ENCODE data around the gene ANKFY1.

Gene ANKFY1

GRCh38 chr17:4188076-4188475 is 75.7 kb downstream of the ANKFY1 start:
- Mint-ChIP-seq H3K27me3 (no peaks in the 10 kb centered on the region), H3K4me3 (no peak overlapping the region), H3K36me3 (peaks cover 26% of the 10 kb centered on the region), H3K27ac (no peak overlapping the region), H3K4me1 (no peaks in the 10 kb centered on the region), H3K9me3 (no peaks in the 10 kb centered on the region)
- no peak for DNase-seq (ENCODE audit: low spot score in 2 of 2)
- no peak for ATAC-seq (ENCODE audit: low read depth)

GRCh38 chr17:4187076-4187475 is 76.7 kb downstream of the ANKFY1 start:
- H3K27me3 Mint-ChIP-seq, result no peaks in the 10 kb centered on the region
- H3K4me1 Mint-ChIP-seq, result no peaks in the 10 kb centered on the region
- H3K4me3 Mint-ChIP-seq, result no peak overlapping the region
- ATAC-seq (ENCODE audit: low read depth) (no peak), DNase-seq (ENCODE audit: low spot score in 2 of 2) (no peak)
- H3K36me3 Mint-ChIP-seq, result peaks cover 26% of the 10 kb centered on the region
- no peak overlapping the region for H3K27ac Mint-ChIP-seq
- H3K9me3 Mint-ChIP-seq, result no peaks in the 10 kb centered on the region

- no peak for DNase-seq (ENCODE audit: low spot score in 2 of 2)
These were observed 77.4 kb downstream of the ANKFY1 start for GRCh38 chr17:4186357-4186881.

GRCh38 chr17:4185656-4186055 is 78.1 kb downstream of the ANKFY1 start:
- H3K36me3 Mint-ChIP-seq, result peaks cover 26% of the 10 kb centered on the region
- H3K4me1 Mint-ChIP-seq, result no peaks in the 10 kb centered on the region
- ATAC-seq (ENCODE audit: low read depth) (no peak), DNase-seq (ENCODE audit: low spot score in 2 of 2) (no peak)
- H3K27ac Mint-ChIP-seq, result no peak overlapping the region
- H3K27me3 Mint-ChIP-seq, result no peaks in the 10 kb centered on the region
- no peaks in the 10 kb centered on the region for H3K9me3 Mint-ChIP-seq
- H3K4me3 Mint-ChIP-seq, result no peak overlapping the region

More at GRCh38 chr17:4186357-4186881, 77.4 kb downstream of the ANKFY1 start:
- Mint-ChIP-seq H3K36me3 (peaks cover 26% of the 10 kb centered on the region), H3K27me3 (no peaks in the 10 kb centered on the region), H3K27ac (no peak overlapping the region), H3K4me3 (no peak overlapping the region), H3K9me3 (no peaks in the 10 kb centered on the region), H3K4me1 (no peaks in the 10 kb centered on the region)
- ATAC-seq (ENCODE audit: low read depth), result no peak

GRCh38 chr17:4184811-4185210 is 79.0 kb downstream of the ANKFY1 start:
- ATAC-seq (ENCODE audit: low read depth) (no peak), DNase-seq (ENCODE audit: low spot score in 2 of 2) (no peak)
- Mint-ChIP-seq H3K4me3 (no peak overlapping the region), H3K27ac (no peak overlapping the region), H3K27me3 (no peaks in the 10 kb centered on the region), H3K36me3 (peaks cover 26% of the 10 kb centered on the region), H3K9me3 (no peaks in the 10 kb centered on the region), H3K4me1 (no peaks in the 10 kb centered on the region)

GRCh38 chr17:4182043-4182442 is 81.7 kb downstream of the ANKFY1 start:
- ATAC-seq (ENCODE audit: low read depth) (no peak), DNase-seq (ENCODE audit: low spot score in 2 of 2) (no peak)
- Mint-ChIP-seq H3K4me1 (no peaks in the 10 kb centered on the region), H3K9me3 (no peaks in the 10 kb centered on the region), H3K4me3 (no peak overlapping the region), H3K36me3 (peaks cover 39% of the 10 kb centered on the region), H3K27ac (no peak overlapping the region), H3K27me3 (no peaks in the 10 kb centered on the region)

- DNase-seq (ENCODE audit: low spot score in 2 of 2) (no peak), ATAC-seq (ENCODE audit: low read depth) (no peak)
- H3K27me3 Mint-ChIP-seq, result no peaks in the 10 kb centered on the region
- no peak overlapping the region for H3K27ac Mint-ChIP-seq
- H3K36me3 Mint-ChIP-seq, result peaks cover 39% of the 10 kb centered on the region
- H3K4me1 Mint-ChIP-seq, result no peaks in the 10 kb centered on the region
- no peaks in the 10 kb centered on the region for H3K9me3 Mint-ChIP-seq
- H3K4me3 Mint-ChIP-seq, result no peak overlapping the region
These were observed 83.0 kb downstream of the ANKFY1 start for GRCh38 chr17:4180791-4181190.

- Mint-ChIP-seq H3K36me3 (peaks cover 46% of the 10 kb centered on the region), H3K27me3 (no peaks in the 10 kb centered on the region), H3K9me3 (no peaks in the 10 kb centered on the region), H3K4me1 (no peaks in the 10 kb centered on the region), H3K4me3 (no peak overlapping the region), H3K27ac (no peak overlapping the region)
- no peak for ATAC-seq (ENCODE audit: low read depth)
- no peak for DNase-seq (ENCODE audit: low spot score in 2 of 2)
These were observed 84.7 kb downstream of the ANKFY1 start for GRCh38 chr17:4179071-4179470.

- no peaks in the 10 kb centered on the region for H3K27me3 Mint-ChIP-seq
- H3K9me3 Mint-ChIP-seq, result no peaks in the 10 kb centered on the region
- no peak for DNase-seq (ENCODE audit: low spot score in 2 of 2)
- no peak for ATAC-seq (ENCODE audit: low read depth)
- H3K36me3 Mint-ChIP-seq, result peaks cover 47% of the 10 kb centered on the region
- H3K27ac Mint-ChIP-seq, result no peak overlapping the region
- no peak overlapping the region for H3K4me3 Mint-ChIP-seq
- no peaks in the 10 kb centered on the region for H3K4me1 Mint-ChIP-seq
These were observed 85.1 kb downstream of the ANKFY1 start for GRCh38 chr17:4178651-4179050.

- peaks cover 41% of the 10 kb centered on the region for H3K36me3 Mint-ChIP-seq
- H3K4me1 Mint-ChIP-seq, result no peaks in the 10 kb centered on the region
- H3K27me3 Mint-ChIP-seq, result no peaks in the 10 kb centered on the region
- no peak for DNase-seq (ENCODE audit: low spot score in 2 of 2)
- no peak overlapping the region for H3K27ac Mint-ChIP-seq
- H3K4me3 Mint-ChIP-seq, result no peak overlapping the region
- ATAC-seq (ENCODE audit: low read depth), result no peak
- H3K9me3 Mint-ChIP-seq, result no peaks in the 10 kb centered on the region
These were observed 86.0 kb downstream of the ANKFY1 start for GRCh38 chr17:4177806-4178205.

- Mint-ChIP-seq H3K4me3 (no peak overlapping the region), H3K36me3 (peaks cover 42% of the 10 kb centered on the region), H3K27me3 (no peaks in the 10 kb centered on the region), H3K27ac (no peak overlapping the region), H3K4me1 (no peaks in the 10 kb centered on the region), H3K9me3 (no peaks in the 10 kb centered on the region)
- no peak for DNase-seq (ENCODE audit: low spot score in 2 of 2)
- no peak for ATAC-seq (ENCODE audit: low read depth)
These were observed 86.8 kb downstream of the ANKFY1 start for GRCh38 chr17:4176808-4177472.

GRCh38 chr17:4175921-4176807 is 87.6 kb downstream of the ANKFY1 start:
- Mint-ChIP-seq H3K4me3 (no peak overlapping the region), H3K27me3 (no peaks in the 10 kb centered on the region), H3K4me1 (no peaks in the 10 kb centered on the region), H3K9me3 (no peaks in the 10 kb centered on the region), H3K27ac (no peak overlapping the region), H3K36me3 (peaks cover 46% of the 10 kb centered on the region)
- DNase-seq (ENCODE audit: low spot score in 2 of 2), result no peak
- no peak for ATAC-seq (ENCODE audit: low read depth)

GRCh38 chr17:4174556-4174955 is 89.2 kb downstream of the ANKFY1 start:
- Mint-ChIP-seq H3K9me3 (no peaks in the 10 kb centered on the region), H3K27me3 (no peaks in the 10 kb centered on the region), H3K4me1 (no peaks in the 10 kb centered on the region), H3K27ac (peak overlapping the region; percentile 31), H3K4me3 (no peak overlapping the region), H3K36me3 (peaks cover 51% of the 10 kb centered on the region)
- no peak for ATAC-seq (ENCODE audit: low read depth)
- DNase-seq (ENCODE audit: low spot score in 2 of 2), result no peak

- Mint-ChIP-seq H3K27me3 (no peaks in the 10 kb centered on the region), H3K36me3 (peaks cover 53% of the 10 kb centered on the region), H3K4me1 (no peaks in the 10 kb centered on the region), H3K4me3 (no peak overlapping the region), H3K27ac (no peak overlapping the region), H3K9me3 (no peaks in the 10 kb centered on the region)
- DNase-seq (ENCODE audit: low spot score in 2 of 2), result no peak
- no peak for ATAC-seq (ENCODE audit: low read depth)
These were observed 90.0 kb downstream of the ANKFY1 start for GRCh38 chr17:4173781-4174180.

All from memory B cell (primary cell).